Brain microvascular endothelial cell (primary cell): Measurements from ENCODE around the gene VSTM2B.

Experiments
- DNase-seq: peaks from one replicate; pipeline ENCODE4 v3.0.0-alpha.2; 2020
- H3K27ac ChIP-seq: fragments of 250-450 bp; sonication (Bioruptor Pico); 2 replicates; pipeline ENCODE4 v1.5.1; 2020; ENCODE audit warnings: mild to moderate bottlenecking, moderate library complexity
- H3K27me3 ChIP-seq: fragments of 250-450 bp; sonication (Bioruptor Pico); replicated peaks from 2 replicates; pipeline ENCODE4 v1.5.1; 2020; ENCODE audit warnings: mild to moderate bottlenecking
- H3K36me3 ChIP-seq: fragments of 250-450 bp; sonication (Bioruptor Pico); replicated peaks from 2 replicates; pipeline ENCODE4 v1.5.1; 2020; ENCODE audit warnings: mild to moderate bottlenecking
- H3K4me3 ChIP-seq: 2 replicates; pipeline ENCODE4 v1.5.1; 2011; ENCODE audit warnings: low read depth, mild to moderate bottlenecking, control low read depth, low read length, moderate library complexity
- CTCF ChIP-seq: IDR thresholded peaks from 2 replicates; pipeline ENCODE4 v1.5.1; 2011; ENCODE audit warnings: low read depth, mild to moderate bottlenecking, moderate library complexity, low read length, control low read depth, inconsistent platforms; ENCODE audit errors: missing control alignments
- in situ Hi-C: cut with HindIII; loops from 2 replicates; pipeline ENCODE4 v1.10.0; 2017; ENCODE audit warnings: low sequenced_read_pairs, low pct_ligation_motif_present

VSTM2B gene

GRCh38 chr19:29610574-29611271 lies 84.9 kb downstream of the VSTM2B start:
- TF ChIP-seq CTCF, result peak; percentile 94
- peak; percentile 76 for DNase-seq
- in situ Hi-C loops, result no loop called here
- Histone ChIP-seq H3K27me3 (no peaks in the 10 kb centered on the region), H3K36me3 (peaks cover 32% of the 10 kb centered on the region), H3K4me3 (no peak overlapping the region), H3K27ac (peak overlapping the region; percentile 18)

- TF ChIP-seq CTCF, result no peak
- H3K36me3 ChIP-seq, result peaks cover 34% of the 10 kb centered on the region
- H3K27me3 ChIP-seq, result no peaks in the 10 kb centered on the region
- in situ Hi-C loops, result no loop called here
- DNase-seq, result no peak
- H3K27ac ChIP-seq, result no peak overlapping the region
- no peak overlapping the region for H3K4me3 ChIP-seq
Observed at GRCh38 chr19:29612121-29612520, 86.3 kb downstream of the VSTM2B start.

DNA sequence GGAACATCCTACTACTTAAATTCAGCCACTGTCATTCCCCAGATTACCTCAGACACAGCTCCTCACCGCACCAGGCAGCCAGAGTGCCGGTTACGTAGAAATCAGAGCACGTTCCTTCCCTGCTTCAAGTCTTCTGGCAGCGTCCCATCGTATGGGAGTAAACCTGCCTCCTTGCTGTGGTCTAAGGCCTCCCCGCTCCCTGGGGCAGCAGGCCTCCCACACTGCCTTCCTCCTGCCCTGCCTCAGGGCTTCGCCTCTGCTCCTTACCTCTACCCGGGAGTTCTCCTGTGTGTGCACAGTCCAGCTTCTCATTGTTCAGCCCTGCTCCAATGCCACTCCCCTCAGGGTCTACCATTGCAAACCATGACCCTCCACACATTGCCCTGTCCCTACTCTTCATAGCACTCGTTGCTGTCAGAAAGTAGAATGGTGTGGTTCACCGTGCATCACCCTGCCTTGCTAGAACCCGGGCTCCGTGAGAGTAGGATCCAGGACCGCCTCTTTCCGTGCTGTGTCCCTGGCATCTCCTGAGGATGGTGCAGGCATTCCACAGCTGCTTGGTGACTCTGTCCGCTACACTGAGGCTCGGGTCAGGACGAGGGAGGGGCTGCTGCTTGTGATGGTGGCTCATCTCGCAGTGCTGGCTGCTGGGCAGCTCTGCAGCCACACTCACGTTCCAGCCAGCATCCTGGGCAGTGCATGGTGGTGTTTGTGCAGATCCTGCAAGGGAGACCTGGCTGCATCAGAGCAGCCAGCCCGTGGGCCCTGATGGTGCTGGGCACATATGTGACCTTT lies 87.2 kb downstream of the VSTM2B start:
- no peak overlapping the region for H3K4me3 ChIP-seq
- in situ Hi-C loops, result no loop called here
- no peak overlapping the region for H3K27ac ChIP-seq
- no peak for TF ChIP-seq CTCF
- no peak for DNase-seq
- H3K27me3 ChIP-seq, result no peaks in the 10 kb centered on the region
- H3K36me3 ChIP-seq, result peaks cover 34% of the 10 kb centered on the region

DNA sequence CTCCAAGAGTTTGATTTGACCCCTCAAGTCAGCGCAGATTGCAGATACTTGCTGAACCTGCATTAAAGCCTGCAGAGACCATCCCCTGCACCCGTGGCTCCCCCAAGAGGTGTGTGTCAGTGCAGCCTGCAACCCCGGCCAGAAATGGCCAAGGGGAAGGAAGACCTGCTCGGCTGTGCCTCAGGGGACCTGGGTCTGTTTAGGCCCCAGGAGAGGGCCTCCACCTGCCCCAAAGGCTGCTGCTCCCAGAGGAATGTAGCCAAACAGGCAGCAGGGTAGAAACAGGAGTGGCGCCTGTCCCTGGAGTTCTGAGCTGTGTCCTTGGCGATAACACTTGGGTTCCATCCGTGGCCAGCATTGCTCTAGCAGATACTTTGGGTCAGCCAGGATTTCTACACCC lies 88.3 kb downstream of the VSTM2B start:
- Histone ChIP-seq H3K36me3 (peaks cover 34% of the 10 kb centered on the region), H3K27ac (no peak overlapping the region), H3K4me3 (no peak overlapping the region), H3K27me3 (no peaks in the 10 kb centered on the region)
- no peak for DNase-seq
- in situ Hi-C loops, result no loop called here
- TF ChIP-seq CTCF, result no peak
